Fibroblast of lung (primary cell): ENCODE results near the gene ZNF813. TPM values are rescaled to one million over a fixed set of nuclear protein-coding genes. Genes with fewer than 3 reads are reported as not detected.

ENCODE experiments used
- DNase-seq, 2 donors: peaks; one replicate each; pipeline versions ENCODE4 v3.0.0 to v3.0.0-alpha.2; 2010; ENCODE audit warnings: low read depth in 2 of 2
- H2AFZ ChIP-seq: 2 replicates; pipeline ENCODE4 v1.5.1; 2012; ENCODE audit warnings: low read length, control low read depth, inconsistent platforms
- H3K27ac ChIP-seq: 2 replicates; pipeline ENCODE4 v1.5.1; 2011; ENCODE audit warnings: low read length, control low read depth; ENCODE audit not compliant: insufficient read depth
- H3K27me3 ChIP-seq: 2 replicates; pipeline ENCODE4 v1.5.1; 2011; ENCODE audit warnings: mild to moderate bottlenecking, low read length; ENCODE audit not compliant: control insufficient read depth, insufficient read depth
- H3K36me3 ChIP-seq: 2 replicates; pipeline ENCODE4 v1.5.1; 2011; ENCODE audit warnings: low read length; ENCODE audit not compliant: control insufficient read depth, insufficient read depth
- H3K4me1 ChIP-seq: 2 replicates; pipeline ENCODE4 v1.5.1; 2011; ENCODE audit warnings: low read length; ENCODE audit not compliant: control insufficient read depth, insufficient read depth; ENCODE audit errors: extremely low read depth
- H3K4me2 ChIP-seq: 2 replicates; pipeline ENCODE4 v1.5.1; 2011; ENCODE audit warnings: low read length, control low read depth; ENCODE audit not compliant: insufficient read depth; ENCODE audit errors: extremely low read depth
- H3K4me3 ChIP-seq, 4 experiments: fragments of 200-600 bp in 1 of 4; sonication (generic) in 1 of 4; replicated peaks in 1 of 4; 2 replicates each; pipeline ENCODE4 v1.5.1; 2011 to 2016; ENCODE audit warnings: low read length in 4 of 4, low read depth in 3 of 4, mild to moderate bottlenecking in 3 of 4, control low read depth in 2 of 4, inconsistent platforms in 1 of 4, mixed read lengths in 1 of 4; ENCODE audit not compliant: insufficient read depth in 1 of 4; ENCODE audit errors: control extremely low read depth in 1 of 4
- H3K79me2 ChIP-seq: 2 replicates; pipeline ENCODE4 v1.5.1; 2012; ENCODE audit warnings: mild to moderate bottlenecking, low read length, inconsistent platforms; ENCODE audit not compliant: control insufficient read depth, insufficient read depth
- H3K9ac ChIP-seq: 2 replicates; pipeline ENCODE4 v1.5.1; 2011; ENCODE audit warnings: mild to moderate bottlenecking, low read length, control low read depth; ENCODE audit not compliant: insufficient read depth
- H3K9me3 ChIP-seq: 2 replicates; pipeline ENCODE4 v1.5.1; 2012; ENCODE audit warnings: low read depth, low read length; ENCODE audit not compliant: control insufficient read depth, insufficient read depth
- H4K20me1 ChIP-seq: 2 replicates; pipeline ENCODE4 v1.5.1; 2011; ENCODE audit warnings: low read length; ENCODE audit not compliant: control insufficient read depth, insufficient read depth; ENCODE audit errors: extremely low read depth
- EZH2 ChIP-seq: IDR thresholded peaks from 2 replicates; pipeline ENCODE4 v1.5.1; 2012; ENCODE audit warnings: low read length, control low read depth, mild to moderate bottlenecking; ENCODE audit errors: missing control alignments
- polyA plus RNA-seq, 2 donors: library from polyadenylated mRNA; depleted of rRNA in 1 of 2; stranded (reverse) in 1 of 2; unstranded in 1 of 2; fragments of >200 nt; gene quantifications; 2 replicates each; pipeline ENCODE4 v1.2.1, GENCODE V29; 2011 to 2012; ENCODE audit warnings: missing spikeins in 1 of 2
- total RNA-seq: library from RNA; depleted of rRNA; stranded (reverse); fragments of >200 nt; gene quantifications from 2 replicates; pipeline ENCODE4 v1.2.1, GENCODE V29; 2014
- TF ChIP-seq, protein P1 (sequence below), 2 donors: IDR thresholded peaks in 1 of 2; conservative IDR thresholded peaks in 1 of 2; 1 replicate in 1 of 2; 2 replicates in 1 of 2; pipeline ENCODE4 v1.5.1; 2011 to 2012; ENCODE audit warnings: low read length in 2 of 2, control low read depth in 1 of 2, inconsistent platforms in 1 of 2, low read depth in 1 of 2, mild to moderate bottlenecking in 1 of 2

The ZNF813 gene
- total and polyA plus RNA-seq, 2 donors (not counting 1 experiment from before 2014, with no cell fraction given): 1.8 to 3.6 TPM

DNA sequence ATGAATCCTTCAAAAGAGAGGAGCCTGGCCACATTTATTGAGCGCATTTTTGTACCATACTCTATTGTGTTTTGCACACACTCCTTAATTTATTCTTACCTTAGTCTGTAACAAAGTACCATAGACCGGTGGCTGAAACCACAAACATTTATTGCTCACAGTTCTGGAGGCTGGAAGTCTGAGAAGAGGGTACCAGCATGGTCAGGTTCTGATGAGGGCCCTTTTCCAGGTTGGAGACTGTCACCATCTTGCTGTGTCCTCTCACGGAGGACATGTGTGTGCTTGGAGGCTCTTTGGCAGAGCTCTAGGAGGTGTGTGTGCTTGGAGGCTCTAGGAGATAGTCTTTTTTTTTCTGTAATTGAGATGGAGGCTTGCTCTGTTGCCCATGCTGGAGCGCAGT, 72.6 kb downstream of the ZNF813 start:
- H4K20me1 ChIP-seq: no peaks in the 10 kb centered on the region
- H3K4me3 ChIP-seq: no peak overlapping the region
- no peaks in the 10 kb centered on the region for H3K4me1 ChIP-seq
- no peak overlapping the region for H3K9ac ChIP-seq
- no peaks in the 10 kb centered on the region for H3K9me3 ChIP-seq
- no peak overlapping the region for H2AFZ ChIP-seq
- TF ChIP-seq, protein P1, sequence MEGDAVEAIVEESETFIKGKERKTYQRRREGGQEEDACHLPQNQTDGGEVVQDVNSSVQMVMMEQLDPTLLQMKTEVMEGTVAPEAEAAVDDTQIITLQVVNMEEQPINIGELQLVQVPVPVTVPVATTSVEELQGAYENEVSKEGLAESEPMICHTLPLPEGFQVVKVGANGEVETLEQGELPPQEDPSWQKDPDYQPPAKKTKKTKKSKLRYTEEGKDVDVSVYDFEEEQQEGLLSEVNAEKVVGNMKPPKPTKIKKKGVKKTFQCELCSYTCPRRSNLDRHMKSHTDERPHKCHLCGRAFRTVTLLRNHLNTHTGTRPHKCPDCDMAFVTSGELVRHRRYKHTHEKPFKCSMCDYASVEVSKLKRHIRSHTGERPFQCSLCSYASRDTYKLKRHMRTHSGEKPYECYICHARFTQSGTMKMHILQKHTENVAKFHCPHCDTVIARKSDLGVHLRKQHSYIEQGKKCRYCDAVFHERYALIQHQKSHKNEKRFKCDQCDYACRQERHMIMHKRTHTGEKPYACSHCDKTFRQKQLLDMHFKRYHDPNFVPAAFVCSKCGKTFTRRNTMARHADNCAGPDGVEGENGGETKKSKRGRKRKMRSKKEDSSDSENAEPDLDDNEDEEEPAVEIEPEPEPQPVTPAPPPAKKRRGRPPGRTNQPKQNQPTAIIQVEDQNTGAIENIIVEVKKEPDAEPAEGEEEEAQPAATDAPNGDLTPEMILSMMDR (conservative IDR thresholded peaks at IDR 0.05 in 1 of 2, IDR thresholded peaks at IDR 0.05 in 1 of 2; ENCODE audit: low read depth in 1 of 2, low read length in 2 of 2): no peak
- TF ChIP-seq EZH2: no peak
- no peak overlapping the region for H3K4me2 ChIP-seq
- no peaks in the 10 kb centered on the region for H3K36me3 ChIP-seq
- H3K79me2 ChIP-seq: peaks cover 5% of the 10 kb centered on the region
- no peak overlapping the region for H3K27ac ChIP-seq
- no peaks in the 10 kb centered on the region for H3K27me3 ChIP-seq
- no peak for DNase-seq

DNA sequence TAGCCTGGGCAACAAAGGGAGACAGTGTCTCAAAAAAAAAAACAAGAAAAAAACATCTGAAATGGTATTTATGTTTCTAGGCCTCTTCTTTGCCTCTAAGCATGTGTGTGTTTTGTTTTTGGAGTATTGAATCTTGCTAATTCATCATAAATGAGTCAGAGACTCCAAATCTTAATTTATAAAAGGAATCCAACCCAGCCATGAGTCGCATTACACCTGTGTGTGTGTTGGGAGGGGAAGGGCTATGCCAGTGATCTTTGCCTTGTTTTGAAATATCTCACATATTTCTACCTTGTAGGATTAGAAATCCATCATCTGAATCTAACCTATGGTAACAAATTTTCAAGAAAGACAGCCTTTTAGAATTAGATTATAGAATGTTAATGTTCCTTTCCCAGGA, 74.4 kb downstream of the ZNF813 start:
- Histone ChIP-seq H3K79me2 (peaks cover 5% of the 10 kb centered on the region), H3K27ac (no peak overlapping the region), H2AFZ (no peak overlapping the region), H3K4me3 (no peak overlapping the region), H3K9me3 (no peaks in the 10 kb centered on the region), H3K4me1 (peaks cover 2% of the 10 kb centered on the region), H3K4me2 (no peak overlapping the region), H3K9ac (no peak overlapping the region), H3K36me3 (peaks cover 3% of the 10 kb centered on the region), H4K20me1 (no peaks in the 10 kb centered on the region), H3K27me3 (no peaks in the 10 kb centered on the region)
- no peak for DNase-seq
- TF ChIP-seq EZH2: no peak
- TF ChIP-seq, protein P1 (conservative IDR thresholded peaks at IDR 0.05 in 1 of 2, IDR thresholded peaks at IDR 0.05 in 1 of 2; ENCODE audit: low read depth in 1 of 2, low read length in 2 of 2): no peak

DNA sequence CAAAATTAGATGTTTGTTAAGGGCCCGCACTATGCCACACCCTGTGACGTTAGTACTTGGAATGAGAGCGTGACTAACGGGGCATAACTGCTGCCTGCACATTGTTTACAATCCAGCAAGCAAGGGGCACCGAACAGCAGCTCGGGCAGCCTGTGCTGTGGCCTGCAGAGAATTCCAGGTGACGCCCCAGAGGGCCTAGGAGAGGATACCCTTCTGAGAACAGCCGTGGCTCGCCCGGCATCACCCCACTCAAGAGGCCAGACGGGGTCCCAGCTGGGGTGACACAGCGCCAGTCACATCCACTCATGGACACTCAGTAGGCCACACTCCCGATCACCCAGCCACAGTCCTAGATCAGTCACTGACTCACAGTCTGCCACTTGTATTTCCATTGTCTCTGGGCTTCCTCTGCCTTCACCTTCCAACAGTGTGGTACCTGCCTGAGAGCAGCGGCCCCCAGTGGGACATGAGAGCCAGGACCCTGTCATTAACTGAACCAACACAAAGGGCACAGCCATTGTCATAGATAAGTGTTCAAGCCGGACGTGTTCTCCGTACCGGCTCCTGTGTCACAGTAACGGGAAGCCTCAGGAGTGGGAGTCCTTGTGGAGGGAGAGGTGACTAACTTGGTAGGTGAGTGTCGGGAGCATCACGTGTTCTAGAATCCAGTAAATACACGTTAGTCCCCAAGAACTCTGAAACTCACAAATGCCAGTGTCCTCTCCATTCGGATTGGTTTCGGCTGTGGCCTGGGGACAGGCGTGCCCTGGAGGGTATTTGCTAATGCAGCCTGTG, 77.9 kb downstream of the ZNF813 start:
- peak; percentile 77 to 87 for DNase-seq
- Histone ChIP-seq H3K9ac (no peak overlapping the region), H2AFZ (no peak overlapping the region), H3K4me3 (no peak overlapping the region), H4K20me1 (no peaks in the 10 kb centered on the region), H3K4me1 (peaks cover 2% of the 10 kb centered on the region), H3K9me3 (no peaks in the 10 kb centered on the region), H3K79me2 (no peaks in the 10 kb centered on the region), H3K27me3 (no peaks in the 10 kb centered on the region), H3K4me2 (no peak overlapping the region), H3K27ac (peak overlapping the region; percentile 80), H3K36me3 (peaks cover 3% of the 10 kb centered on the region)
- TF ChIP-seq, protein P1 (conservative IDR thresholded peaks at IDR 0.05 in 1 of 2, IDR thresholded peaks at IDR 0.05 in 1 of 2; ENCODE audit: low read depth in 1 of 2, low read length in 2 of 2): no peak

Other genes starting within 250 kb of the ZNF813 start
- gene ZNF677, start 212.9 kb upstream of the ZNF813 start, total RNA-seq: 15.7 and 25.3 TPM in 2 replicates
- gene ZNF677, start 212.9 kb upstream of the ZNF813 start, polyA plus RNA-seq: 21.9 and 26.0 TPM in 2 replicates
- gene VN1R2, start 209.4 kb upstream of the ZNF813 start, total RNA-seq: under 0.01 and 0.17 TPM in 2 replicates
- gene VN1R2, start 209.4 kb upstream of the ZNF813 start, polyA plus RNA-seq: not detected in 2 replicates
- gene VN1R4, start 200.0 kb upstream of the ZNF813 start, total RNA-seq: not detected in 2 replicates
- gene VN1R4, start 200.0 kb upstream of the ZNF813 start, polyA plus RNA-seq: not detected in 2 replicates
- gene ZNF845, start 134.0 kb upstream of the ZNF813 start, total RNA-seq: 9.7 and 9.8 TPM in 2 replicates
- 3.1 and 4.2 TPM in 2 replicates for gene ZNF845, start 134.0 kb upstream of the ZNF813 start, polyA plus RNA-seq
- gene ZNF525, start 102.0 kb upstream of the ZNF813 start, total RNA-seq: 6.8 and 7.4 TPM in 2 replicates
- gene ZNF525, start 102.0 kb upstream of the ZNF813 start, polyA plus RNA-seq: 1.8 and 4.8 TPM in 2 replicates
- 13.1 and 14.7 TPM in 2 replicates for gene ZNF765, start 72.6 kb upstream of the ZNF813 start, total RNA-seq
- 3.7 and 5.3 TPM in 2 replicates for gene ZNF765, start 72.6 kb upstream of the ZNF813 start, polyA plus RNA-seq
- gene ZNF761, start 35.7 kb upstream of the ZNF813 start, total RNA-seq: 9.2 and 10.7 TPM in 2 replicates
- gene ZNF761, start 35.7 kb upstream of the ZNF813 start, polyA plus RNA-seq: 7.6 and 11.5 TPM in 2 replicates
- gene ZNF331, start 70.4 kb downstream of the ZNF813 start, total RNA-seq: 9.0 and 16.2 TPM in 2 replicates
- gene ZNF331, start 70.4 kb downstream of the ZNF813 start, polyA plus RNA-seq: 4.7 and 4.8 TPM in 2 replicates
- gene DPRX, start 164.3 kb downstream of the ZNF813 start, total RNA-seq: not detected in 2 replicates
- gene DPRX, start 164.3 kb downstream of the ZNF813 start, polyA plus RNA-seq: not detected in 2 replicates